ENCODE results near the gene OCIAD2. TPM values are rescaled to one million over a fixed set of nuclear protein-coding genes. Genes with fewer than 3 reads are reported as not detected.
"Not testable (repeated sequence)": the region's sequence is repeated elsewhere in the genome, so short reads cannot be mapped to it uniquely, and the experiment has no call there.

OCIAD2 gene, protein sequence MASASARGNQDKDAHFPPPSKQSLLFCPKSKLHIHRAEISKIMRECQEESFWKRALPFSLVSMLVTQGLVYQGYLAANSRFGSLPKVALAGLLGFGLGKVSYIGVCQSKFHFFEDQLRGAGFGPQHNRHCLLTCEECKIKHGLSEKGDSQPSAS
- total RNA-seq: 102 and 116 TPM in 2 replicates

GRCh38 chr4:48906206-48907173 lies at the start of gene OCIAD2:
Gene OCIAD2 (minus strand): TSS chr4:48906774. CDS start chr4:48904549, 2,225 bp downstream.
- intact Hi-C loops (cut with micrococcal nuclease): loop anchor here (1.0 to 10.0 kb wide), 10 partner anchors 56 to 772 kb away; partner anchors contain the start of genes FRYL, OCIAD1, SLAIN2 and TEC

DNA sequence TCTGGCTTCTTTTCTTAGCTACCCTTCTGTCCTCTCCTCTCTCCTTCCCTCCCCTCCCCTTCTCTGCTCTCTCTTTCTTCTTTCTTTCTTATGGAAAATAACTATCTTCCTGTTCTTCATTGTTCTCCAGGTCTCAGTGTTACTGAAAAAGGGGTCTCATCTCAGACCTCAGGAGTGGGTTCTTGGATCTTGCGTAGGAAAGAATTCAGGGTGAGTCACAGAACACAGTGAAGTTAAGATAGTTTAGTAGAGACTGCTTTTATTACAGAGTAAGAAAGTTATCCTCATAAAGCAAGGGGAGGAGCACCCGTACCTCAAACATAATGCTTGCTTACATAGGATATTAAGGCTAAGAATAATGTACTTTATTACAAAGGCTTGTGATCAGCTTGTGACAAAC lies 47.7 kb upstream of the OCIAD2 start:
- intact Hi-C loops (cut with micrococcal nuclease): no loop called here

DNA sequence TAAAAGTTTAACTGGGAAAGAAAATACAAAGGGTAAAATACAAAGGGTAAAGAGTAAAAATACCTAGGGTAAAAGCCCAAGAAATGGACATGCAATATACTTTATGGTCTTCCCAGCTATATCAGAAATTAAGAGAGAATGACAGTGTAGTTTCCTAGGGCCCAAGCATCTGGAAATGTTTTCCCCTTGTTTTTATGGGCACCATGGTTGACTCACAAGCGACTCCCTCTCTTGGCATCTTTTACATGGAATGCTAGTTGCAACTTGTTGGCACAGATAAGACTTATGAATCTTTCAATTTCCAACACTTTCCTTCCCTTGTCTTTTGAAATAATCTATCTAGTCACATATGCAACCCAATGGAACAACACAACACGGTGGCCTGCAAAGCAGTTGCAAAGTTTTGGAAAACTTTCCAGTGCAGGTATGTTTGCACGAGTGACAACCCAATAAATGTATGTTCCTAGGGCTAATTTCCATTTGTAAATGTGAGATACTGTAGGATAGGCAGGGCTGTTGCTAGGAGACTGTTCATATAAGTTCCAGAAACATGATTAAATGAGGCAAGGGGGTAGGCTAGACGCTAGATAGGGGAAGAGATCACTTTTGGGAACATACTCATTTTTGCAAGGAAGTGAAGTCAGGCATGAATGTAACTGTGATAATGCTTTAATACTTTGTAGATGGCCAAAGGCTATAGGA lies 43.1 kb upstream of the OCIAD2 start:
- intact Hi-C loops (cut with micrococcal nuclease): no loop called here

- intact Hi-C loops (cut with micrococcal nuclease): no loop called here
These were observed 42.5 kb upstream of the OCIAD2 start for GRCh38 chr4:48949086-48949485.

- intact Hi-C loops (cut with micrococcal nuclease): no loop called here
These were observed 41.2 kb upstream of the OCIAD2 start for GRCh38 chr4:48947731-48948130.

DNA sequence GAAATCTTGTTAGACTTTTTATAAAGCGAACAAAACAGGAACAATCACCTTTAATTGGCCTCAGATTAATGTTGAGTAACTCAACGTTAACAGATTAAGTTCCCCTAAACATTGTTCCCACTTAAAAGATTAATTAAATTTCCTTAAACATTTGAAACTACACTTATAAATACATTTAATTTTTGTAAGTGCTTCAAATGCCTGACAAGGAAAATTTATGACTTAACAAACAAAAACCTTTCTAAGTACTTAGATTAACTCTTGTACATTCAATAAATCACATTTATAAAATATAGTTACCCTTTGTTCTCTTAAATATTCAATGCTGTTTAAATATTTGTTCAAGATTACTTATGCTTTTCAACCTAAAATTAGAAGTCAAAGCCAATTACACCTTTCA lies 39.4 kb upstream of the OCIAD2 start:
- intact Hi-C loops (cut with micrococcal nuclease): loop anchor here (2.0 kb wide), 1 partner anchor 17 kb away; no protein-coding TSS in a partner anchor

- intact Hi-C loops (cut with micrococcal nuclease): loop anchor here (1.0 to 2.0 kb wide), 3 partner anchors 18 to 164 kb away; partner anchors contain the start of gene FRYL
These were observed 38.2 kb upstream of the OCIAD2 start for GRCh38 chr4:48944756-48945241.

DNA sequence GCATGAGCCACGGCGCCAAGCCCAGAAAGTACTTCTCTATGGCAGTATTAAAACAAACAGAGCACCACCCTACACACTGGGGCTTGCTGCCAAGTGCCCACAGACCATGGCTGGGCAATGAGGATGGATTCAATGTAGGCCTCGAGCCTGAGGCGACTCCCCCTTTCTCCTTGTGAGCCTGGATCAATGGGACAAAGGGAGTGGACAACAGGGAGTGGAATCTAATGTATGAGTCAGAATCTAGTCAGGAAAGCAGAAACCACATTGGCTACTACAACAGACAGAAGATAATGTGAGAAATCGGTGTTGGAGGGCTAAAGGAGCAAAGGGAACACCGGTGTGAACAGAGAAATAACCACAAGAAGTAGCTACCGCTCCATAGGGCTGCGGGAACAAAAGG lies 37.7 kb upstream of the OCIAD2 start:
- intact Hi-C loops (cut with micrococcal nuclease): loop anchor here (1.0 to 2.0 kb wide), 3 partner anchors 19 to 164 kb away; partner anchors contain the start of gene FRYL

DNA sequence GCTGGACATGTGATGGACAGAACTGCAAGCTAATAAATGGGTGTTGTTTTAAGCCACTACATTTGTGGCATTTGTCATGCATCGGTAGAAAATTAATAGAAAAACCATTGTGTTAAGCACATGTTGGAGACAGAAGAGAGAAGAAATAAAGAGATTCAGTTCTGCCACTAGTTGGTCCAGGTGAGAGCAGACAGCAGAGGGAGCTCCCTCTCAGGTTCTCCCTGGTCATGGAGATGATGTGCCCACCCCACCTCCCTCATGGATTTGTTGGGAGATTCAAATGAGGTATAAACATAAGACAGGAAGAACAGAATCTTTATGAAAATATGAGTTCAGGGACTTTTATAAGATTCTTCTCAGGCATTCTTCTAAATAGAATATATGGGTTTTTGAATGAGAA lies 36.8 kb upstream of the OCIAD2 start:
- intact Hi-C loops (cut with micrococcal nuclease): no loop called here

GRCh38 chr4:48939785-48940184 lies 33.2 kb upstream of the OCIAD2 start:
- intact Hi-C loops (cut with micrococcal nuclease): no loop called here

- intact Hi-C loops (cut with micrococcal nuclease): no loop called here
These were observed 32.3 kb upstream of the OCIAD2 start for GRCh38 chr4:48938831-48939230.

- intact Hi-C loops (cut with micrococcal nuclease): no loop called here
These were observed 30.5 kb upstream of the OCIAD2 start for GRCh38 chr4:48937033-48937432.

GRCh38 chr4:48931459-48931858 lies 24.9 kb upstream of the OCIAD2 start:
- intact Hi-C loops (cut with micrococcal nuclease): no loop called here

GRCh38 chr4:48930654-48931053 lies 24.1 kb upstream of the OCIAD2 start:
- intact Hi-C loops (cut with micrococcal nuclease): no loop called here

GRCh38 chr4:48924416-48924815 lies 17.8 kb upstream of the OCIAD2 start:
- intact Hi-C loops (cut with micrococcal nuclease): no loop called here

GRCh38 chr4:48923065-48923464 lies 16.5 kb upstream of the OCIAD2 start:
- intact Hi-C loops (cut with micrococcal nuclease): not testable (repeated sequence)

DNA sequence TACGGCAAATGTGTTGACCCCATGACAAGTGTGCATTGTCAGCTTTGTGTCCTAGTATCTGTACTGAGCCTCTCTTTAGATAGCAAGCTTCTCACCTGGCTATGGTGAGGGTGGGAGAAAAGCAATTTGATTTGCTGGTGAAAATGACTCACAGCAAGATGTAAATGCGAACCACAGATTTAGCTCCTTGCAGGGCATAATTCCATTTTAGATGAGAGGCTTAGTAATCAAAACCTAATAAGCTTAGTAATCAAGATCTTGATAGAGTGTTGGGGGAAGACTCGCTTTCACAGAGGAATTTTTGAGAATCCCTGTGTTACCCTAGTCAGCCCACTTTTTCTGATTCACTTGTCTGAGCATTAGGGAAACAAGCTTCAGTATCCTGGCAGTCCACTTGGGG lies 7.7 kb upstream of the OCIAD2 start:
- intact Hi-C loops (cut with micrococcal nuclease): no loop called here

GRCh38 chr4:48913346-48913745 lies 6.8 kb upstream of the OCIAD2 start:
- intact Hi-C loops (cut with micrococcal nuclease): no loop called here

GRCh38 chr4:48912349-48912748 lies 5.8 kb upstream of the OCIAD2 start:
- intact Hi-C loops (cut with micrococcal nuclease): no loop called here

GRCh38 chr4:48910511-48910910 lies 3.9 kb upstream of the OCIAD2 start:
- intact Hi-C loops (cut with micrococcal nuclease): no loop called here

DNA sequence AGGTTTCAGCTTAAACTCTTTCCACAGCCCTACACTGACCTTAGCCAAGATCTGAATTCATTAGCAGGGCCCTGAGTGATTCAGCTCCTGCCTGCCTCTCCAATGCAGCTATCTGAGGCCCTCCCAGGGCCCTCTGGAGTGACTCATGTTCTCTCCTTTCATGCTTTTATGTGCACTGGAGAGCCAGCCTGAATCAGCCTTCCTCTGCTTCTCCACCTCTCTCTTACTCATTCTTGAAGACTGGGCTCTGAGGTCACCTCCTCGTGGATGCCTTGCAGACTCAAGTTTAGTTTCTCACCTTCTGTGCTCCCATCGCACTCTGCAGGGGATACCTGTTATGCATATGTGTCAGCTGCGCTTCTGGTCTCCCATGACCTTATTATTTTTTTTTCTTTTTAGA lies 3.1 kb upstream of the OCIAD2 start:
- intact Hi-C loops (cut with micrococcal nuclease): loop anchor here (5.0 to 10.0 kb wide), 5 partner anchors 62 to 775 kb away; partner anchors contain the start of genes TEC and TXK

All from T-helper 1 cell treated with Interleukin-12 subunit alpha and Interleukin-12 subunit beta and Interleukin-4 antibody, amounts not matched to agents 30 ng/mL and 1 ng/mL, for 36 hours (primary cell).